Globus pallidus (tissue), 1 donor: ENCODE data around the gene ENTPD2.
A peak's percentile ranks its signal among the peaks of the same experiment; 100 is the strongest.
"Not testable (repeated sequence)": the region's sequence is repeated elsewhere in the genome, so short reads cannot be mapped to it uniquely, and the experiment has no call there.

ENCODE experiments used
- DNase-seq: peaks from one replicate; pipeline ENCODE4 v3.0.0-alpha.2; 2015; ENCODE audit warnings: low spot score

Gene ENTPD2

DNA sequence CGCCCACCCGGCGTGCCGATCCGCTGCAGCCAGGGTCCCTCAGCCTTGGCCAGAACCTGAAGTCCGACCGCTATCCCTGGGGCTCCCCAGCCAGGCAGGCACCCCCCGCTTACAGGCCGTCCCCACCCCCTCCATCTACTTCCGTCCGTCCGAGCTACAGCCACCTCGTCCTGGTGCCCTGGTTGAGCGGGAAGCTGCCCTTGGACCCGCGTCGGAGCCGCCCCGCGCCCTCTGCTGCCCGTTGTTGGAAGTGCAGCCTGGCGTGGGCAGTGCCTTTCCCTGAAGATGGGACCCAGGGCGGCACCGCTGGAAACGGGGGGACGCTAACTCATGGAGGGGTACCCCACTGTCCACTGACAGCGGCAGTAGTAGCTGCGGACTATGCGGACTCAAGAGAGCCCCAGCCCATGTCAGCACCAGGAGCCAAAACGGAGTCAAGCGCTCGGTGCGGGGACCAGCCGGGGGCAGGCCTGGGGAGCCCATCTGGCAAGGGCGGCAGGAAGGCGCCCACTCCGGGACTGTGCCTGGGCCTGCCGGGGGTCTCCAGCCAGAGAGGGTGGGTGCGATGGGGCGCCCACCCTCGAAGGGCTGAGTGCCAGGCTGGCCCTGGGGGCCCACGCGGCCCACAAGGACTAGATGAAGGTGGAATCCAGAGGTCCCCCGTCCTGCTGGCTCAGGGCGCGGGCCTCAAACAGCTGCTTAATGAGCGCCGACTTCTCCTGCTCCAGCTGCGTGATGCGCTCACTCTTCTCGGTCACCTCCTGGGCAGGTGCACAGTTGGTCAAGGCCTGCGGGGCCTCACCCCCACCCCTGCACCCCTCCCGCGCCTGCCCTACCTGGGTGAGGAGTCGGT, 10.4 kb upstream of the ENTPD2 start:
- no peak for DNase-seq

DNA sequence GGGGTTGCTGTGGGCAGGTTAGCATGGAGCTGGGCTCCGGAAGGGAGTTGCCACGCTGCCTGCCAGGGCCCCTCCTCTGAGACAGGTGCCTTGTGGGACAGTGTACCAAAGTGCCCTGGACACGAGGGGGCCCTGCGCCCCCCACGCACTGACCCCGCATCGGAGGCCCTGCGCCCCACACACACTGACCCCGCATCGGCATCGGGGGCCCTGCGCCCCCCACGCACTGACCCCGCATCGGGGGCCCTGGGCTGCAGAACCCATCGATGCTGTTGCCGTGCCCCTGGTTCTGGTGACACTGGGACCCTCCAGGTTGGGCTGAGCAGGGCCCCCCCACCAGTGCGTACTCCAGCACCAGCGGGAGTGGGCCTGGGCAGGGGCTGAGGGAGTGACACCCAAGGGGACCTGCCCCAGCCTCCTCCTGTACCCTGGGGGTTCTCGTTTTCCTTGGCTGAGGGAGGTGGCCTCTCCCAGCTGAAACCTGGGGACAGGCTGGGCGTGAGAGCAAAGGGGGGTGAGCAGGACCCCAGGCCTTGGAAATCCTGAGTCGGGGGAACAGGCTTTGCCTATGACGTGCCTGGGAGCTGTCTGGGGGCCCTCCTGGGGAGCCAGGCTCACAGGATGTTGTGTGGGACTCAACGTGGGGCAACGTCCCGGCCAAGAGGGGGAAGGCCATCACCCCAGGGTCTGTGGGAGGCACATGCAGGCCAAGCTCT, 9.6 kb upstream of the ENTPD2 start:
- DNase-seq: no peak

DNA sequence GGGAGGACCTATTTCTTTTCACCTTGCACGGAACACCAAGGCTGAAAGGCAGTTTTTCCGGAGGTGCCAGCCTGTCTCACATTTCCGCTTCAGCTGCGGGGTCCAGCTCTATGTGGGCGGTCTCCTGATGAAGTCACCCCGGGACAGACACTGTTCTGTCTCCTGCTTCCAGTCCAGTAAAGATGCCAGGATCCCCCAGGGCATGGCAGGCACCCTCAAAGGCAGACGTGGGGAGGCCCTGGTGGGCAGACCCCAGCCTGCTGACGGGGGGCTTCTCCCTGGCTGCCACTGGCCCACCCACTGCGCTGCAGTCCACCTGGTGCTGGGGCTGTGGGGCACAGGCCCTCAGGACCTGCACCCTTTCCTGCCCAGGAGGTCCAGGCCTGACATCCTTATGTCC, 8.9 kb upstream of the ENTPD2 start:
- not testable (repeated sequence) for DNase-seq

DNA sequence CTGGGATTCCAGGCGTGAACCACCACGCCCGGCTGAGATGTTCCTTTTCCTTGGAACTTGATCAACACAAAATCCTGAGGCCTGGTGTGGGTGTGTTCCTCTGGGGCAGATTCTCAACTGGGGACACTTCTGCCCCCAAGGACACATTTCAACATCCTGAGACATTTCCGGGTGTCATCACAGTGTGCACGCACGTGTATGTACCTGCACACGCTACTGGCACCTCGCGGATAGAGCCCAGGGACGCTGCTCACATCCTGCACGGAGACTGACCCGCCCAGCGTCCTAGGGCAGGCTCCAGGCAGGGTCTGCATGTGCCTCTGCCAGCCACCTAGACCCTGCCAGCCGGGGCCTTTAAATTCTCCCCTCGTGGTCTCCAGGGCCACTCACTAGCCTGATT, 8.5 kb upstream of the ENTPD2 start:
- no peak for DNase-seq

DNA sequence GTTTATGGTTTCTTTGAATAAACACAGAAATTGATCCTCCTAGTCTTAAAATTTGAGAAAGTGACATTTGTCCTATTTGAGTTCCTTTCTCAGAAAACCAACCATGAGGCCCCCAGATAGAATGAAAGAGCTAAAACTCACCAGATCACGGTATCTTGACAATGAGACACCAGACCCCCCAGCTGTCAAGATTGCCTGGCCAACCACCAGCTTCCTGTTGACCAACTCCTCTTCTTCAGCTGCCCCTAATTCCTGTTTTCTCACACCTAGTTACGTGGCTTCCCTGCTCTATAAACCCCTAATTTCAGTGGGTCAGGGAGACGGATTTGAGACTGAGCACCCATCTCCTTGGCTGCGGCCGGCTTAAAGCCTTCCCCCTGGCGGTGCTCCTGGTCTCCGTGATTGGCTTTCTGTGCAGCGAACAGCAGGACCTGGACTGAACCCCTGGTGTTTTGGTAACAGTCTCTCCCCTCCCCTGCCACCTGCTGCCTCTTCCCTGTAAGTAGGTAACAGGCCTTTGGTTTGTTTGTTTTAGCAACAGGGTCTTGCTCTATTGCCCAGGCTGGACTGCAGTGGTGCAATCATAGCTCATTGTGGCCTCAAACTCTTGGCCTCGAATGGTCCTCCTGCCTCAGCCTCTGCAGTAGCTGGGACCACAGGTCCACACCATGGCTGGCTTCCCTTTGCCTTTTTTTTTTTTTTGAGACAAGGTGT, 4.8 kb upstream of the ENTPD2 start:
- DNase-seq: no peak

DNA sequence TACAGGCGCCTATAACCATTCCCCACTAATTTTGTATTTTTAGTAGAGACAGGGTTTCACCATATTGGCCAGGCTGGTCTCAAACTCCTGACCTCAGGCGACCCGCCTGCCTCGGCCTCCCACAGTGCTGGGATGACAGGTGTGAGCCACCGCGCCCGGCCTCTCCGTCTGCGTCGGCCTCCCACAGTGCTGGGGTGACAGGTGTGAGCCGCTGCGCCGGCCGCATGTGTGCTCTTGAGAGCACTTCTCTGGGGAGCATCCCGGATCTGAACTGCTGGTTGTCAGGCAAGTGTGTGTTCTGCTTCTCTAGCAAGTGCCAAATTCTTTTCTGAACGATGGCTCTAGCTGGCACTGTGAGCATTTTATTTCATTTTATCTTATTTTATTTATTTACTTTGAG, 3.7 kb upstream of the ENTPD2 start:
- no peak for DNase-seq

DNA sequence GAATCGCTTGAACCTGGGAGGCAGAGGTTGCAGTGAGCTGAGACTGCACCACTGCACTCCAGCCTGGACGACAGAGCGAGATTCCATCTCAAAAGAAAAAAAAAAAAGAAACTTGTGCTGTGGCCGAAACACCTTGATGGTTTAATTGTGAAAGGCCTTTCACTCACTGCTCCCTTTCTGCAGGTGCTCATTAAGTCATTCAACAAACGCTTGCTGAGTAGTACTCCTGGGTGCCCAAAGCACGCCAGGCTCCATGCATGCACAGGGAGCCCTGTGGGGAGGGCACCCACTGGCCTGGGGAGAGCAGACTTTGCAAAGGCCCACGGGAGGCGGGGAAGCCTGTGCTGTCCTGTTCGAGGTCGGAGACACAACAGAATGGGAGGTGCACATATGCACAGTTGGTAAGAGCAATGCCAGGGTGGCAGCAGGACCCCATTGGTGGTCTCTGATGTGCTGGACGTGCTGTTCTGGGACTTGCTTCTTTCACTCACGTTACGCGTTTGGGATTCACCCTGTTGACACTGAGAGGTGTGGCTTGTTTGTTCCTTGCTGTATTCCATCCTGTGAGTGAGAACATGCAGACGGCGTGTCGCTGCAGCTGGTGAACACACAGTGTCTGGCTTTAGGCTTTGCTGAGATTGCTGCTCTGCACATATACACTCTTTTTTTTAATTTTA, 3.0 kb upstream of the ENTPD2 start:
- DNase-seq: no peak

DNA sequence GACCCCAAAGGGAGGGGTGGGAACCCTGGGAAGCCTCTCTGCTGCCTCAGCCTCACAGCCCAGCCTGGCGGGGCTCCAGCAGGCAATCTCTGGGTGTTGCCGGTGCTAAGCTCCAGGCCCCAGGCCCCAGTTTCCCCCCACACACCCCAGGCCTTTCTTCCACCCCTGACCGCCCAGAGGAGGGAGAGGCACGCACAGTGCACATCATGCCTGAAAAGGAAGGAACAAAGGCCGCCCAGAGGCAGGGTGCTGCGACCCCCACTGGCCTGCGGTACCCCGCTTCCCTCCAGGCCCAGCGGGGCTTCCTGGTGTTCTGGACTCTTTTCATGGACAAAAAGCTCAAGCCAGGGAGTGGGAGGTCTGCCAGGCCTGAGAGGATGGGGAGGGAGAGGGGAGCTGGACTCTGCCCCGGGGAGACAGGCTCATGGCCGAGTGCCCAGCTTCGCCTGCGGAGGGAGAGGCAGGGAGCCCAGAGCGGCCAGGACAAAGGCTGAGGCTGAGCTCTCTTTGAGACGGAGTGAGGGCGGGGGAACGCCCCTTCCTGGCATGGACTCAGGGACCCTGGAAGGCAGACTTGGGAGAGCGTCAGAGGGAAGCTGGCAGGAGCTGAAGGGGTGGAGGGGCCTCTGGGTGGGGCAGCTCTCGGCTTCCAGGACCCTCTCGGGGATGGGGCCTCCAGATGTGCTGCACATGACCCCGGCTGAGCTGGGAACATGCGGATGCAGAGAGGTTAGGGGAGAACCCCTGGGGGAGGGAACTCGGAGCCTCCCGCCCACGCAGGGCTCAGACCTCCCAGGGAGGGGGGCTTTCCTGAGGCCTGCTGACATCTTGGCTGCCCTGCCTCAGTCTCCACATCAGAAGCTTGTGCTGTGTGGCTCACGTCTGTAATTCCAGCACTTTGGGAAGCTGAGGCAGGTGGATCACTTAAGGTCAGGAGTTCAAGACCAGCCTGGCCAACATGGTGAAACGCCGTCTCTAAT, 1.8 kb upstream of the ENTPD2 start:
- peak; percentile 98 for DNase-seq

DNA sequence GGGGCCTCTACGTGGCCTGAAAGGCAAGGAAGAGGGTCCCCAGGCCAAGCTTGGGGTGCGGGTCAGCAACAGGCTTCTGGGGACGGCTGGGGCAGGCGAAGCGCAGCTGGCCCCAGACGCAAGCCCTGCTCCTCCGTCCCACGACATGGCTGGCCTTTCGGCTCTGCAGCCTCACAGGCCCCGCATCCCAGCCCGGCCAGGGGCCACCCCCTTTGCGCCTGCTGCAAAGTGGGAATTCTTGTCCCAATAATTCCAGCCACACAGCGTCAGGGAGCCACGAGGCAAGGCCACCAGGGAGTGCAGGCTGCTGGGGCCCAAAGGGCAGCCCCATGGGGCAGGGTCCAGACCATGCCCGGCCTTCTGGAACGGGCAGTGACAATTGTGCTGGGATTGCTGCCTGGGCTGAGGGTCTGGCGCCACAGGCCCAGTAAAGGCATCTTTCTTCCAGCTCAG, 1.1 kb upstream of the ENTPD2 start:
- no peak for DNase-seq

DNA sequence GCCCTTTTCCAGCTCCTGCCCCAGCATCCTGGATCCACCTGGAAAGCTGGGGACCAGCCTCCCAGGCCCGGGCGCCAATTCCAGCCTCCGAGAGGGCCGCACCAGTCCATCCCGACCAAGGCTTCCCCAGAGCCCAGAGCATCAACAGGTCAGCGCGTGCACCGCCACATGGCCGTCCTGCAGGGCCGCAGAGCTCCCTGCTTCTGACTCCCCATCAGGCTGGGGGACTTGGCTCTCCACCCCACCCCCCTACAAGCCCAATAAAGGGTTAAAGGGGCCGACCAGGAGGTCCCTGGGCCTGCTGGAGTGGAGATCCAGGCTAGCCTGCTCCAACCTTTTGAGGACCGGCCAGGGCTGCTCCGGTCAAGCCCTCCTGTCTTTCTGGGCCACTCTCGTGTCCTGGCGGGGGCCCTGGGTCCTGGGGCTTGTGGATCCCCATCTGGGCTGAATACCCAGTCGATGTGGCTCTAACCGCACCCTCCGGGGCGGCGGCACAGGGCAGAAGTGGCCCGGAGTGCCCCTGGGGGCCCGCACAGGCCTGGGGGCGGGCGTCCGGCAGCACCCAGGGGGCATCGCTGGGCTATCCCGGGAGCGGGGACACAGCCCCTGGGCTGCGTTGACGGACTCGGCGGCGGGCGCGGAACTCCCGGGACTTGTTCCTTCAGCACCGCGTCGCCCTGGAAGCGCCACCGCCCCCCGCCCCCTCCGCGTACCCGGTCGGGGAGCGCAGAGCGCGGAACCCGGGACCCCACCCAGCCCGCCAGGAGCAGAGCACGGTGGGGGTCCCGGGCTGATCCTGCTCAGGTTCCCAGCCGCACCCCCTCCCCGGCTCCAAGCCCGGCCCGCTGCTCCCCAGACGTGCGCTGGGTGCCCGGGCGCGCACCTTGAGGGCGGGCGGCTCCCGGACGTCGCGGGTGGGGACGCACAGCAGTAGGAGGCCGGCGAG, 590 bp downstream of the ENTPD2 start:
- no peak for DNase-seq

DNA sequence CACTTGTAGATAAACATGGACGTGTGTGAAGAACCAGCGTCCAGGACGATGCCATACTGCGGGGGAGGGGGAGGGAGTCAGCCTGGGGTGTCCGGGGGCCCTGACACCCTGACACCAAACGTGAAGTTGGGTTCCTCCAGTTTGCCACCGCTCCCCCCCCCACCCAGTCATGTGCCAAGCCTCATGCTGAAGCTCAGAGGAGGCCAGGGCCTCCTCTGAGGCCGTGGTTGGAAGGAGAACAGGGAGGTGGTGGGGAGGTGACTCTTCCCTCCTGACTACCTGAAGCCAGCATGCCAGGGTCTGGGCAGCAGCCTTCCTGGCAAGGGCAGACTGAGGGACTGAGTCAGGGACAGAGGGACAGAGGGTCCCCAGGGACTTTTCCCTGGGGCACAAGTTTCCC, 1.6 kb downstream of the ENTPD2 start:
- no peak for DNase-seq

DNA sequence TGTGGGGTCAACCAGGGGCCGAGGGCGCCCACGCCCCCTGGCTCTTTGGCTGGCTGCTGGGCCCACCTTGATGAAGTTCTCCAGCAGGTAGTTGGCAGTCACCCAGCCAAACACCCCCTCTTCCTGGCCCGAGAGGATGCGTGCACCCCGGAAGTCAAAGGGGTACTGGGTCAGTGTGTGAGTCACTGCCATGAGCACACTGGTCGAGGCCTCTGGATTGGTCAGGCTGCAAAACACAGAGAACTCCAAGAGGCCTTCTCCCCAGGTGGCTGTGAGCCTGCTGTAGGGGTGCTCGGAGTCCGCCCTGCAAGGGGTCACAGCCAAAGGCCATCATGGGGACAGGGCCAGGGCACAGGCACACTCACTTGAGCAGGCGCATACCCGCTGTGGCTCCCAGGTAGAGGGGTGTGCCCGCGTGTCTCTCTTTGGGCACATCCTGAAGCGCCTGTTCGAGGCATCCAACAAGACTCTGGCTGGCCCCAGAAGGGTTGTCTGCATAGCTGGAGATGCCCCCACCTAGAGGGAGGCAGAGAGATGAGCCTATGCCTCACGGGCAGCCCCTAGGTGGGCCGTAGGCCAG, 2.6 kb downstream of the ENTPD2 start:
- DNase-seq: no peak

DNA sequence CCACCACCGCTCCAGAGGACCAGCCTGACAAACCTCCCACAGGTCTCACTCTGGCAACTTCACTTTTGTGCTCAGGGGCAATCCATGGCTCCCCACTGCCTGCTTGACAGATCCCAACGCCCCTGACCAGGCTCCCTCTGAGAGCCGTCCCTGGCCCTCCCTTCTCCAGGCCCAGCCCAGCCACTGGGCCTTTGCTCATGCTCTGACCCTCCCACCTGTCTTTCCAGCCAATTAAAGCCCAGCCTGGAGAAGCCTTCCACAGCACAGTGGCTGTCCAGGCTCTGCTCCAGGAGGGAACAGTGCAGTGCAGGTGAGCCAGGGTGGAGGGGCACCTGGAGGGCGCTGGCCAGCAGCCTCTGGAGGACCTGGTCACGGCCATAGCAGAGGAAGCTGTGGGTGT, 3.3 kb downstream of the ENTPD2 start:
- no peak for DNase-seq

DNA sequence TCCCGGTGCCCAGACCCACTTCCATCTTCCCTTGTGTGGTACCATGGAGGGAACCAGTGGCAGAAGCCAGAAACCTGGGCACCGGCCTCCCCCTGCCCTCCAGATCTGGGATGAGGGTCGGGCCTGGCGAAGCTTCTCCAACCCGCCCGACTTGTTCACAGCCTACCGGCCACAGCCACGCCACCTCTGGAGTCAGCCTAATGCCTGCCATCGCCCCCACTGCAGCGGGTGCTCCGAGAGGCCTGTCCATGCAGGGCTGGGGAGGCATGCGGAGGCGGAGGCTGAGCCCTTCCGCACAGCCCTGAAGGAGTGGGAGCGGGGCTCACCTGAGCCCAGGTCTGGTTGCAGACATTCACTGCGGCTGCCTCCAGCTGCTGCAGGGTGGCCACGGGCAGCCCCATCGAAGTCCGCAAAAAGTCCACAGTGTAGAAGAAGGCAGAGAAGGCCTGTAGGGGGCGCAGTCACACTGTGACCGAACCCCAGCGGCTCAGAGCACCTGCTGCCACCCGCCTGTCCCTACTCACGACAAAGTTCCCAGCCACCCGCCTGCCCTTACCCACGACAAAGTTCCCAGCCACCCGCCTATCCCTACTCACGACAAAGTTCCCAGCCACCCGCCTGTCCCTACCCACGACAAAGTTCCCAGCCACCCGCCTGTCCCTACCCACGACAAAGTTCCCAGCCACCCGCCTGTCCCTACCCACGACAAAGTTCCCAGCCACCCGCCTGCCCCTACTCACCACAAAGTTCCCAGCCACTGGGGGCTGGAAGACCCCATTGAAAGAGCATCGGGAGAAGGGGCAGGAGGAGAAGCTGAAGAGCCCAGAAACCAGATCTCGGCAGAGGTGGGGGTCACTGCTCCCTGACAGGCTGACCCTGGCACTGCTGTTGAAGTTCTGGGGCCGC, 4.1 kb downstream of the ENTPD2 start:
- DNase-seq: no peak

DNA sequence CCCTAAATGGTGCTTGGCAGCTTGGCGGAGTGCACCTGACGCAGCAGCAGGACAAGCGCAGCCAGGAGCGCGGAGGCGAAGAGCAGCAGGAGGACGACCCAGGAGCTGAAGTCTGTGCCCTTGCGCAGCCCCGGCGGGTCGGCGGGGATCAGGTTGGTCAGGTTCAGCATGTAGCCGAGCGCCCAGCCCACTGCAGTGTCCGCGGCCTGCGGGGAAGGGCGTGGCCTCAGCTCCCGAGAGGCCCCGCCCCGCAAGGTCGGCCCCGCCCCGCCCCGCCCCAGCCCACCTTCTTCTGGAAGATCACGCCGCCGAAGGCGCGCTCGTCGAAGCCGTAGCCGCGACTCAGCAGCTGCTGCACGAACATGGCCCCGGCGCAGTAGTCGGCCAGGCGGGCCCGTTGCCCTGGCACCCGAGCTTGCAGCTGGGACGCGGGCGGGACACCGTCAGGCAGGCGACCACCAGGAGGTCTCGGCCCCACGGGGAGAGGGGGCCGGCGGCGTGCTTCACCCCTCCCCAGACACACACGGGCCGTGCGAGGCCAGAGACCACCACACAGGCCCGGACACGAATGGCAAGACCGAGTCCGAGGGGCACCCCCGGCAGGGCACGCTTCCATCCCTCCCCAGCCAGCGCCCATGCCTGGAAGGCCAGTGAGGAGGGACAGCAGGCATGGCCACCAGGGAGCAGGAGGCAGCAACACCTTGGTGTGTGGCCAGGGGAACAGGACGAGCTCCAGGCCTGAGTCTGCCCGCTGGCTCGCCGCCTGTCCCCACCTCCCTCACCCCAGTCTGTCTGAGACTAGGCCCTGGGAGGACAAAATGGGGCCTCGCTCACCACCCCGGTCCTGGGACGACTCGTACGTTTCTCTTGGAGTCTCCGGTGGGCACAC, 5.0 kb downstream of the ENTPD2 start:
- no peak for DNase-seq

DNA sequence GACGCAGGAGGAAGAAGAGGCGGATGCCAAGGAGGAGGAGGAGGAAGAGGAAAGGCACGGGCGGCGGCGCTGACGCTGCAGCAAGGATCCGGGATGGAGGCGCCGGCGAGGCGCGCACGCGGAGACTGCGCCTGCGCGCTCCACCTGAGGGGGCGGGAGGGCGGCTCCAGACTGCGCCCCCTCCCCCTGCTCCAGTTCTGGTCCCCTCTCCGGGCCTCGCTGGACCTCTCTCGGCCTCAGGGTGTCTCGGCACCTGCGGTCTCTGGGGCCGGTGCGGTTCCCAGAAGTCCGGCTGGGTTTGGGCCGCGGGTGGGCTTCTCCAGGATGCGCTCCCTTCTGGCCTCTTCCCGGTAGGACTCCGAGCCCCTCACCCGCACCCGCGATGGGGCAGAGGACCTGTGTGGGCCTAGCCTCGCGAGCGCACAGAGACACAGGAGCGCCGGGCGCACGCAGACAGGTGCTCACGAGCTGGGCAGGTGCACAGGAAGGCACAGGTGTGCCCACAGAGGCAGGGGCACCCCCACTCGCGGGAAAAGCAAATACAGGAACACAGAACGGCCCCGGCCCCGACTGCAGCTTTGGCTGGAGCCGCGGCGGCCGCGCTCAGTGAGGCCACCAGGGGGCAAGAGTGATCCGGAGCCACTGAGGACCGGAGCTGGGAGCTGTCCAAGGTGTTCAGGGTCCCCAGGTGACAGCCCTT, 7.6 kb downstream of the ENTPD2 start, which contains the start of gene NPDC1:
Gene NPDC1 (minus strand): TSS at position 90 of the 700 bp plus-strand sequence. CDS start 188 bp downstream, outside the sequence.
- peak; percentile 63 for DNase-seq
